IMR-90 (cell line): Measurements from ENCODE around the gene ARHGEF4.

ENCODE experiments used
- CHD1 ChIP-seq: IDR thresholded peaks from 2 replicates; pipeline ENCODE4 v1.6.1; 2012; ENCODE audit warnings: low read depth, low read length, improper control_type of control experiment
- CTCF ChIP-seq: conservative IDR thresholded peaks from 2 replicates; pipeline ENCODE4 v1.5.1; 2012; ENCODE audit warnings: mild to moderate bottlenecking, low read depth, low read length, improper control_type of control experiment
- MAFK ChIP-seq: IDR thresholded peaks from 2 replicates; pipeline ENCODE4 v1.6.1; 2012; ENCODE audit warnings: low read depth, low read length, improper control_type of control experiment
- POLR2A ChIP-seq: IDR thresholded peaks from 2 replicates; pipeline ENCODE4 v1.6.1; 2012; ENCODE audit warnings: mild to moderate bottlenecking, low read depth, low read length
- RCOR1 ChIP-seq: IDR thresholded peaks from 2 replicates; pipeline ENCODE4 v1.6.1; 2012; ENCODE audit warnings: mild to moderate bottlenecking, low read length, improper control_type of control experiment; ENCODE audit not compliant: insufficient replicate concordance
- RFX5 ChIP-seq: IDR thresholded peaks from 2 replicates; pipeline ENCODE4 v1.8.0; 2012; ENCODE audit warnings: low read depth, mild to moderate bottlenecking, low read length, moderate library complexity
- SMC3 ChIP-seq: fragments of 150-350 bp; IDR thresholded peaks from 2 replicates; pipeline ENCODE4 v1.6.1; 2016; ENCODE audit warnings: low read depth, mild to moderate bottlenecking, antibody characterized with exemption, low read length, moderate library complexity

- TF ChIP-seq CTCF = no peak
- no peak for TF ChIP-seq MAFK
- TF ChIP-seq POLR2A = no peak
- no peak for TF ChIP-seq RFX5
- no peak for TF ChIP-seq SMC3
- TF ChIP-seq RCOR1 = no peak
- TF ChIP-seq CHD1 = no peak
Measured at GRCh38 chr2:130790804-130791616, 45.7 kb upstream of the ARHGEF4 start.
